SK-N-SH (cell line): ENCODE measurements around the gene SIGMAR1. TPM values are rescaled to one million over a fixed set of nuclear protein-coding genes. Genes with fewer than 3 reads are reported as not detected.

Experiments
- CTCF ChIA-PET: fragments of 300-600, 350-600 bp; formaldehyde crosslinking; extraction: SDS; loops from one replicate; lab custom pipeline; 2021; lab: Yijun Ruan, JAX
- POLR2A ChIA-PET: fragments of 350-600 bp; sonication (Branson Sonifier 250); formaldehyde crosslinking; extraction: SDS; loops from one replicate; lab custom pipeline; 2020; ENCODE audit warnings: antibody characterized with exemption, inconsistent platforms; lab: Yijun Ruan, JAX
- DNase-seq: peaks from one replicate; pipeline ENCODE4 v3.0.0; 2012
- H2AFZ ChIP-seq: fragments of 200-600 bp; sonication (generic); 2 replicates; pipeline ENCODE4 v1.8.1; 2016; ENCODE audit warnings: antibody characterized with exemption, mild to moderate bottlenecking, low read depth
- H3F3A ChIP-seq: fragments of 200-600 bp; sonication (generic); replicated peaks from 2 replicates; pipeline ENCODE3; 2016; ENCODE audit warnings: antibody characterized with exemption, mild to moderate bottlenecking; ENCODE audit not compliant: insufficient read depth
- H3K27ac ChIP-seq, 2 experiments: fragments of 200-500 bp in 1 of 2; fragments of 200-600 bp in 1 of 2; sonication (Bioruptor generic) in 1 of 2; sonication (generic), shearing (Covaris generic) in 1 of 2; 2 replicates each; pipeline versions ENCODE4 v1.5.1 to v1.6.1; 2014 to 2016; ENCODE audit warnings: low read depth in 2 of 2, inconsistent platforms in 1 of 2, low read length in 1 of 2, mild to moderate bottlenecking in 1 of 2, mixed read lengths in 1 of 2
- H3K27me3 ChIP-seq: fragments of 200-600 bp; sonication (generic), shearing (Covaris generic); 2 replicates; pipeline ENCODE4 v1.6.1; 2016; ENCODE audit warnings: mixed run types; ENCODE audit not compliant: insufficient read depth
- H3K36me3 ChIP-seq, 2 experiments: fragments of 200-500 bp in 1 of 2; fragments of 200-600 bp in 1 of 2; sonication (Bioruptor generic) in 1 of 2; sonication (generic) in 1 of 2; replicated peaks in 1 of 2; 2 replicates each; pipeline versions ENCODE3 to v1.5.1; 2014 to 2016; ENCODE audit warnings: low read length in 1 of 2, mild to moderate bottlenecking in 1 of 2; ENCODE audit not compliant: insufficient read depth in 2 of 2, control insufficient read depth in 1 of 2
- H3K4me1 ChIP-seq, 2 experiments: fragments of 200-500 bp in 1 of 2; fragments of 200-600 bp in 1 of 2; sonication (Bioruptor generic) in 1 of 2; sonication (generic), shearing (Covaris generic) in 1 of 2; 2 replicates each; pipeline versions ENCODE4 v1.5.1 to v1.6.1; 2014 to 2016; ENCODE audit warnings: low read depth in 1 of 2, low read length in 1 of 2, mixed run types in 1 of 2; ENCODE audit not compliant: insufficient read depth in 2 of 2, control insufficient read depth in 1 of 2
- H3K4me2 ChIP-seq: fragments of 200-600 bp; sonication (generic), shearing (Covaris generic); 2 replicates; pipeline ENCODE4 v1.6.1; 2017; ENCODE audit warnings: mixed run types
- H3K4me3 ChIP-seq, 2 experiments: fragments of 200-500 bp in 1 of 2; fragments of 200-600 bp in 1 of 2; sonication (Bioruptor generic) in 1 of 2; sonication (generic), shearing (Covaris generic) in 1 of 2; 2 replicates each; pipeline versions ENCODE4 v1.5.1 to v1.8.1; 2014 to 2016; ENCODE audit warnings: low read depth in 2 of 2, inconsistent platforms in 1 of 2, low read length in 1 of 2, mild to moderate bottlenecking in 1 of 2, mixed read lengths in 1 of 2, moderate library complexity in 1 of 2
- H3K79me2 ChIP-seq: fragments of 200-600 bp; sonication (generic); 2 replicates; pipeline ENCODE4 v1.8.1; 2017; ENCODE audit warnings: mild to moderate bottlenecking; ENCODE audit not compliant: insufficient read depth
- H3K9ac ChIP-seq: fragments of 200-600 bp; sonication (generic); 2 replicates; pipeline ENCODE4 v1.6.1; 2017; ENCODE audit warnings: mixed run types
- H3K9me2 ChIP-seq: fragments of 200-600 bp; sonication (generic); 2 replicates; pipeline ENCODE4 v1.6.1; 2017; ENCODE audit warnings: mixed run types
- H3K9me3 ChIP-seq: fragments of 200-600 bp; sonication (generic); 2 replicates; pipeline ENCODE4 v1.6.1; 2017; ENCODE audit warnings: mixed run types, mild to moderate bottlenecking, moderate library complexity
- H4K20me1 ChIP-seq: fragments of 200-600 bp; sonication (generic); 2 replicates; pipeline ENCODE4 v1.6.1; 2017; ENCODE audit warnings: mild to moderate bottlenecking, mixed run types; ENCODE audit not compliant: insufficient read depth
- CHD2 ChIP-seq: fragments of 150-350 bp; IDR thresholded peaks from 2 replicates; pipeline ENCODE4 v1.6.1; 2018; ENCODE audit warnings: low read length; ENCODE audit not compliant: partially characterized antibody
- EZH2phosphoT487 ChIP-seq: fragments of 200-600 bp; sonication (generic); IDR thresholded peaks from 2 replicates; pipeline ENCODE4 v1.6.1; 2017; ENCODE audit warnings: low read depth, mixed run types, mild to moderate bottlenecking, antibody characterized with exemption, moderate library complexity, borderline replicate concordance
- FOXJ3 ChIP-seq: sonication (generic); formaldehyde crosslinking; IDR thresholded peaks from 2 replicates; pipeline ENCODE4 v1.5.1; 2020; ENCODE audit warnings: mild to moderate bottlenecking, missing genetic modification reagents
- FOXM1 ChIP-seq: IDR thresholded peaks from 2 replicates; pipeline ENCODE4 v1.4.0; 2012; ENCODE audit warnings: low read depth, mild to moderate bottlenecking
- GATA2 ChIP-seq: sonication (generic); formaldehyde crosslinking; IDR thresholded peaks from 2 replicates; pipeline ENCODE4 v1.5.0; 2020; ENCODE audit warnings: mild to moderate bottlenecking, missing genetic modification reagents
- IRF3 ChIP-seq: fragments of 150-350 bp; IDR thresholded peaks from 2 replicates; pipeline ENCODE4 v1.6.1; 2016; ENCODE audit warnings: mild to moderate bottlenecking, low read depth, low read length
- NFIC ChIP-seq: IDR thresholded peaks from 2 replicates; pipeline ENCODE4 v1.4.0; 2012; ENCODE audit warnings: borderline replicate concordance
- POLR2AphosphoS5 ChIP-seq: IDR thresholded peaks from 2 replicates; pipeline ENCODE4 v1.6.1; 2012; ENCODE audit warnings: low read depth, low read length
- RXRA ChIP-seq: IDR thresholded peaks from 2 replicates; pipeline ENCODE4 v1.4.0; 2012; ENCODE audit warnings: low read depth, mild to moderate bottlenecking, borderline replicate concordance
- TAF1 ChIP-seq: IDR thresholded peaks from 2 replicates; pipeline ENCODE4 v1.6.1; 2012; ENCODE audit warnings: low read depth, mild to moderate bottlenecking, low read length, moderate library complexity, borderline replicate concordance
- TCF12 ChIP-seq: IDR thresholded peaks from 2 replicates; pipeline ENCODE4 v1.4.0; 2012
- USF1 ChIP-seq: IDR thresholded peaks from 2 replicates; pipeline ENCODE4 v1.4.0; 2012; ENCODE audit warnings: low read depth, borderline replicate concordance
- ZBTB33 ChIP-seq: IDR thresholded peaks from 2 replicates; pipeline ENCODE4 v1.4.0; 2012; ENCODE audit warnings: low read depth, borderline replicate concordance
- WGBS: methylation state at CpG from one replicate; pipeline ENCODE4 v1.1.6; 2017; ENCODE audit warnings: low lambda C conversion rate; 5-methylcytosine and 5-hydroxymethylcytosine counted together
- polyA plus RNA-seq, 3 experiments: library from polyadenylated mRNA; depleted of rRNA; stranded (reverse); fragments of >200 nt; gene quantifications; 2 replicates each; pipeline ENCODE4 v1.2.3, GENCODE V29; 2012

The SIGMAR1 gene
- polyA plus RNA-seq, 1 of the 3 experiments (the other 2 are of a cell fraction) = 79.0 TPM

GRCh38 chr9:34674440-34674839 is 36.9 kb upstream of the SIGMAR1 start (continued):
- TF ChIP-seq CHD2 (no peak), USF1 (no peak), GATA2 (CRISPR knock-in tag) (no peak)

- no peaks in the 10 kb centered on the region for H3K27me3 ChIP-seq
- H3K4me3 ChIP-seq = no peak overlapping the region
- no peak overlapping the region for H3K4me2 ChIP-seq
- CTCF ChIA-PET = interaction anchor here (1.4 kb wide), 2 partner anchors 16 to 37 kb away, joined by 3 read pairs; no protein-coding TSS in a partner anchor
- H3F3A ChIP-seq = no peaks in the 10 kb centered on the region
- 100% methylated on average over 1 of the region's 1 CpG for WGBS
- H3K4me1 ChIP-seq = peaks cover 3% of the 10 kb centered on the region in 2 experiments; a peak in 2 of 4 replicates
- H3K79me2 ChIP-seq = peaks cover 17% of the 10 kb centered on the region; the same call in 1 of the 2 replicates
- POLR2A ChIA-PET = no interaction called here
- H3K9me3 ChIP-seq = no peaks in the 10 kb centered on the region
- TF ChIP-seq USF1 (no peak), POLR2AphosphoS5 (no peak), EZH2phosphoT487 (no peak), FOXJ3 (CRISPR knock-in tag) (no peak), TAF1 (no peak), ZBTB33 (no peak), FOXM1 (no peak), RXRA (no peak), GATA2 (CRISPR knock-in tag) (no peak), IRF3 (no peak), TCF12 (no peak), NFIC (no peak)
- H3K36me3 ChIP-seq = peaks cover 0 to 2% of the 10 kb centered on the region in 2 experiments
- no peak overlapping the region for H2AFZ ChIP-seq
- no peak for DNase-seq
- H3K9ac ChIP-seq = no peak overlapping the region
- no peaks in the 10 kb centered on the region for H3K9me2 ChIP-seq
- no peak overlapping the region for H3K27ac ChIP-seq
- no peaks in the 10 kb centered on the region for H4K20me1 ChIP-seq
These were observed 33.7 kb upstream of the SIGMAR1 start for GRCh38 chr9:34671307-34671706.
